Suprapubic skin (tissue), 4 donors: ENCODE results near the gene EPS8. TPM values are rescaled to one million over a fixed set of nuclear protein-coding genes. Genes with fewer than 3 reads are reported as not detected.

ENCODE experiments used
- DNase-seq, 2 donors: peaks; one replicate each; pipeline ENCODE4 v3.0.0-alpha.2; 2019; ENCODE audit warnings: low spot score in 2 of 2
- H3K27ac ChIP-seq: fragments of 200-600 bp; sonication (generic); one replicate; pipeline ENCODE4 v1.5.1; 2019
- H3K27me3 ChIP-seq: fragments of 200-600 bp; sonication (generic); one replicate; pipeline ENCODE4 v1.5.1; 2019
- H3K36me3 ChIP-seq: fragments of 200-600 bp; sonication (generic); one replicate; pipeline ENCODE4 v1.5.1; 2019
- H3K4me1 ChIP-seq: fragments of 200-600 bp; sonication (generic); one replicate; pipeline ENCODE4 v1.5.1; 2019
- H3K4me3 ChIP-seq: fragments of 200-600 bp; sonication (generic); one replicate; pipeline ENCODE4 v1.5.1; 2019; ENCODE audit warnings: mild to moderate bottlenecking
- H3K9me3 ChIP-seq: fragments of 200-600 bp; sonication (generic); one replicate; pipeline ENCODE4 v1.5.1; 2019
- EP300 ChIP-seq: sonication (generic); formaldehyde crosslinking; IDR thresholded peaks from one replicate; pipeline ENCODE4 v1.6.1; 2017; ENCODE audit warnings: antibody characterized with exemption
- POLR2A ChIP-seq, 2 donors: fragments of 450-650 bp; IDR thresholded peaks; one replicate each; pipeline ENCODE4 v1.6.1; 2017; ENCODE audit warnings: antibody characterized with exemption in 2 of 2, mild to moderate bottlenecking in 2 of 2, moderate library complexity in 2 of 2
- POLR2AphosphoS5 ChIP-seq, 3 donors: sonication (generic); formaldehyde crosslinking; IDR thresholded peaks; one replicate each; pipeline ENCODE4 v1.6.1; 2017; ENCODE audit warnings: antibody characterized with exemption in 3 of 3
- WGBS: methylation state at CpG from one replicate; pipeline ENCODE4 v1.1.5; 2018; 5-methylcytosine and 5-hydroxymethylcytosine counted together
- total RNA-seq, 4 donors: library from RNA; depleted of rRNA; stranded (reverse); fragments of >200 nt; gene quantifications; one replicate each; pipeline ENCODE4 v1.1.0, GENCODE V29; 2016
- TF ChIP-seq, protein P1 (sequence below), 2 donors: fragments of 200-600 bp in 1 of 2; fragments of 450-650 bp in 1 of 2; sonication (generic) in 1 of 2; IDR thresholded peaks; one replicate each; pipeline ENCODE4 v1.5.1; 2016 to 2019; ENCODE audit warnings: antibody characterized with exemption in 2 of 2, mild to moderate bottlenecking in 1 of 2, moderate library complexity in 1 of 2

The EPS8 gene
- total RNA-seq, 4 donors from 2014 or later, result 15.7 to 38.8 (median 27.3) TPM

GRCh38 chr12:15600223-15600935, 188.8 kb downstream of the EPS8 start:
- Histone ChIP-seq H3K4me1 (no peaks in the 10 kb centered on the region), H3K36me3 (no peaks in the 10 kb centered on the region), H3K27ac (no peak overlapping the region), H3K4me3 (no peak overlapping the region), H3K9me3 (no peaks in the 10 kb centered on the region), H3K27me3 (no peaks in the 10 kb centered on the region)
- DNase-seq, result no peak
- TF ChIP-seq POLR2AphosphoS5 (IDR thresholded peaks at IDR 0.05) (no peak), EP300 (no peak), POLR2A (IDR thresholded peaks at IDR 0.05) (no peak)
- TF ChIP-seq, protein P1, sequence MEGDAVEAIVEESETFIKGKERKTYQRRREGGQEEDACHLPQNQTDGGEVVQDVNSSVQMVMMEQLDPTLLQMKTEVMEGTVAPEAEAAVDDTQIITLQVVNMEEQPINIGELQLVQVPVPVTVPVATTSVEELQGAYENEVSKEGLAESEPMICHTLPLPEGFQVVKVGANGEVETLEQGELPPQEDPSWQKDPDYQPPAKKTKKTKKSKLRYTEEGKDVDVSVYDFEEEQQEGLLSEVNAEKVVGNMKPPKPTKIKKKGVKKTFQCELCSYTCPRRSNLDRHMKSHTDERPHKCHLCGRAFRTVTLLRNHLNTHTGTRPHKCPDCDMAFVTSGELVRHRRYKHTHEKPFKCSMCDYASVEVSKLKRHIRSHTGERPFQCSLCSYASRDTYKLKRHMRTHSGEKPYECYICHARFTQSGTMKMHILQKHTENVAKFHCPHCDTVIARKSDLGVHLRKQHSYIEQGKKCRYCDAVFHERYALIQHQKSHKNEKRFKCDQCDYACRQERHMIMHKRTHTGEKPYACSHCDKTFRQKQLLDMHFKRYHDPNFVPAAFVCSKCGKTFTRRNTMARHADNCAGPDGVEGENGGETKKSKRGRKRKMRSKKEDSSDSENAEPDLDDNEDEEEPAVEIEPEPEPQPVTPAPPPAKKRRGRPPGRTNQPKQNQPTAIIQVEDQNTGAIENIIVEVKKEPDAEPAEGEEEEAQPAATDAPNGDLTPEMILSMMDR (IDR thresholded peaks at IDR 0.05), result no peak
- WGBS, result 82% methylated on average over 7 of the region's 7 CpGs

DNA sequence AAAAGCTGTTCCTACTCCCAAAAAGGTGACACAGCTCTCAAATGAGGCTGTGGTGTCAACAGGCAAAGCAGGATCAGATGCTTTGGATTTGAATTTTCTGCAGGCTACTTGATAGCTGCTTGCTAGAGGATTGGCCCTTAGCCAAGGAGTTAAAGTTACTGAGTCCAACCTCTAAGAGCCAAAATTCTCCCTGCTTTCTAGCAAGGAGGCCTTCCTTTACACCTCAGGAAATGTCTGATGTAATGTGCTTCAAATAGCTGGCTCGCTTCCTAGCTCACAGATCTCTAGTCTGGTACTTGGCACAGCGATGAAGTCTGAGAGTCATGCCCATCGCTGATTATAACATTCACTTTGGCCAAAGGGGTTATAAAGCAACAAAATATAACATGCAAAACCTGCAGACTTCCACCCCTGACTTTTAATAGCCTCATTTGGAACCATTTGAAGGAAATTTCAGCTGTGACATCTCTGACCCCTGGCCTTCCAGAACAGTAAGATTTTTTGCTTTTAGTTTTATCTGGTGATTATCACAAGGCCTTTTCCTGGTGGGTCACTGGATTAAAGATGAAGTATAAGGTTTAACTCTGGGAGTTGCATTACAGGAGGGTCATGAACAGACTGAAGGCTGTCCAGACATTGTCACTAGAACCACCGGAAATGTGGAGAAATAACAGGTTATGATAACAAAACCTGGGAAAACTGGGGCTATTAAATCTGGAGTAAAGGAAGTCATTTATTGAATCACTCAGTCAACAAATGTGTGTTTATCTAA, 189.7 kb downstream of the EPS8 start:
- Histone ChIP-seq H3K27ac (no peak overlapping the region), H3K9me3 (no peaks in the 10 kb centered on the region), H3K4me1 (no peaks in the 10 kb centered on the region), H3K4me3 (no peak overlapping the region), H3K27me3 (no peaks in the 10 kb centered on the region), H3K36me3 (no peaks in the 10 kb centered on the region)
- DNase-seq, result no peak
- 39% methylated on average over 4 of the region's 4 CpGs for WGBS
- TF ChIP-seq EP300 (no peak), POLR2AphosphoS5 (IDR thresholded peaks at IDR 0.05) (no peak), POLR2A (IDR thresholded peaks at IDR 0.05) (no peak)
- TF ChIP-seq, protein P1 (IDR thresholded peaks at IDR 0.05), result no peak

DNA sequence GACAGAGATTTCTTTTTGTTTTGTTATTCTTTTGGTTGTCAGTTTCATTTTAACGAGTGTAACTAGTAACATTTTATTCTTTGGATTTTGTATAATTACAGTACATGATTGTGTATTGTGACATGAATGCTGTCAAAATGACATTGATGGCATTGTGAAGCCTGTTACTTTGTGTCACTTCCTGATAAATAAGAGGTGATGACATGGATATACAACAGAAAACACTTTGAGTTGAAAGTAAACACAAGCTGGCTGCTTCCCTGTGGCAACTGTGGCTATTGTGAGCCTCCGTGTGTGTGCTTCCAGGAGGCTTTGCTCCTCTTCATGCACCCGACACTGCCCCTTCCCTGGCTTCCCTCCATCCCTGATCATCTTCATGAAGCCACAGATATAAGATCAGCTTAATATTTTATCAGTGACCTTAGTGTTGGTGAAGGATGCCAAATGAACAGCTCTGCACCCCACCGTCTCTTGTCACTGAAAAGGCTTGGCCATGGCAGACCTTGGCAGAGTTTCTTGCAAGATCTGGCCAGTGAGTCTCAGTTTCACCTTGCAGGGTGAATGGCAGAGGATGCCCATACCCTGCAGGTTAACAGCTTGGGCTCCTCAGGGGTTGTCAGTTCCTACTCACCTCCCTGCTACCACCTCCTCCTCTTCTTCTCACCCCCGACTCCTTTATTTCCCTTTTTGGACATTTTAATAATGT, 191.9 kb downstream of the EPS8 start:
- DNase-seq, result no peak
- Histone ChIP-seq H3K27me3 (no peaks in the 10 kb centered on the region), H3K9me3 (no peaks in the 10 kb centered on the region), H3K4me1 (no peaks in the 10 kb centered on the region), H3K27ac (no peak overlapping the region), H3K4me3 (no peak overlapping the region), H3K36me3 (no peaks in the 10 kb centered on the region)
- WGBS, result 66% methylated on average over 5 of the region's 5 CpGs
- TF ChIP-seq POLR2AphosphoS5 (IDR thresholded peaks at IDR 0.05), result no peak
- no peak for TF ChIP-seq POLR2A (IDR thresholded peaks at IDR 0.05)

DNA sequence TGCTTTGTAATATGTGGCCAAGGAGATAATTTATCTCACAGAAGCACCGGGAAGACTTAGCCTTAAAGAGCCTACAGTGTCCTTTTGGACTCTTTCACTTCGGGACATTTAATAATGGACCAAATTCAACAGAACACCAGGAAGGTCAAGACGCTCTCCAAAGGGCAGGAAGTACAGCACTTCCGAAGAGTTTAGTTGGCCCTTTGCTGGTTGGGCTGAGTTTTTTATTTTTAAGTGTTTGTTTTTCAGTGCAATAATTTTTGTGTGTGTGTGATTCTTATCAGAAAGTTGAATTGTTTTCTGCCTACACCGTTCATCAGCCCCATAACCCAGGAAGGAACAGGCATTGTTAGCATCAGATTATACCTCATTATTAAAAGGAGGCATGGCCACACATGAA, 193.0 kb downstream of the EPS8 start:
- DNase-seq, result no peak
- H3K27ac ChIP-seq, result no peak overlapping the region

DNA sequence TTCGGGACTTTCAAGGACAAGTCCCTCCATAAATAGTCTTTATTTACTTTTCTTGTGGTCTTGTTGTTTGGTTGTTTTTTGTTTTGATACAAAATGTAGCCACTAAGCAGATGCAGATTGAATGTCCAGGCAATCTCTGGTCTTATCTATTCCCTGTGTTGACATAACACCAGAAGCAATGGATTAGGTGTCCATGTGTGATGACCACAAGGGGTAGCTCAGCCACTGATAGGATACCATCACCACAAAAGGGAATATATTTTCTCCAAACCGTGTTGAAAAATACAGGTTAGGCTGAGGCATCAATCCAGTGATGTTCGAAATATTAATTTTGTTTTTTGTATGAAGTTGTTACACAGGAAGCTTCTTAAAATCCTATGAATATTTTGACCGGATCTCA, 196.3 kb downstream of the EPS8 start:
- H3K36me3 ChIP-seq, result no peaks in the 10 kb centered on the region
- H3K4me3 ChIP-seq, result no peak overlapping the region
- peaks cover 10% of the 10 kb centered on the region for H3K4me1 ChIP-seq
- 70% methylated on average over 4 of the region's 4 CpGs for WGBS
- no peak for TF ChIP-seq POLR2AphosphoS5 (IDR thresholded peaks at IDR 0.05)
- TF ChIP-seq EP300, result no peak
- DNase-seq, result no peak
- H3K27me3 ChIP-seq, result no peaks in the 10 kb centered on the region
- H3K27ac ChIP-seq, result no peak overlapping the region
- no peaks in the 10 kb centered on the region for H3K9me3 ChIP-seq

More for the DNA sequence above, 193.0 kb downstream of the EPS8 start:
- Histone ChIP-seq H3K4me3 (no peak overlapping the region), H3K36me3 (no peaks in the 10 kb centered on the region), H3K27me3 (no peaks in the 10 kb centered on the region), H3K9me3 (no peaks in the 10 kb centered on the region), H3K4me1 (no peaks in the 10 kb centered on the region)
- WGBS, result 76% methylated on average over 5 of the region's 5 CpGs
- TF ChIP-seq EP300 (no peak), POLR2AphosphoS5 (IDR thresholded peaks at IDR 0.05) (no peak), POLR2A (IDR thresholded peaks at IDR 0.05) (no peak)

- Histone ChIP-seq H3K9me3 (no peaks in the 10 kb centered on the region), H3K36me3 (no peaks in the 10 kb centered on the region), H3K4me3 (no peak overlapping the region), H3K27me3 (no peaks in the 10 kb centered on the region), H3K4me1 (peaks cover 10% of the 10 kb centered on the region), H3K27ac (no peak overlapping the region)
- TF ChIP-seq EP300 (no peak), POLR2AphosphoS5 (IDR thresholded peaks at IDR 0.05) (no peak), POLR2A (IDR thresholded peaks at IDR 0.05) (no peak)
- TF ChIP-seq, protein P1 (IDR thresholded peaks at IDR 0.05), result no peak
- DNase-seq, result no peak
- 86% methylated on average over 5 of the region's 5 CpGs for WGBS
Measured at GRCh38 chr12:15591811-15592210, 197.4 kb downstream of the EPS8 start.
